A549 (cell line): ENCODE data around the gene ZSCAN22. TPM values are rescaled to one million over a fixed set of nuclear protein-coding genes. Genes with fewer than 3 reads are reported as not detected.

Experiments
- CBX2 ChIP-seq: fragments of 200-600 bp; sonication (generic); IDR thresholded peaks from 2 replicates; pipeline ENCODE4 v1.6.1; 2016; ENCODE audit warnings: low read depth, mild to moderate bottlenecking, borderline replicate concordance
- CEBPB ChIP-seq, 2 experiments: fragments of >200 bp in 1 of 2; sonication (Bioruptor Twin) in 1 of 2; formaldehyde crosslinking in 1 of 2; IDR thresholded peaks; 2 replicates each; pipeline ENCODE4 v1.6.1; 2012 to 2016
- CHD4 ChIP-seq: fragments of 200-600 bp; sonication (generic); IDR thresholded peaks from 2 replicates; pipeline ENCODE4 v1.6.1; 2016; ENCODE audit warnings: antibody characterized with exemption, mild to moderate bottlenecking, borderline replicate concordance
- EHF ChIP-seq: fragments of 250-450 bp; sonication (Bioruptor Pico); IDR thresholded peaks from 2 replicates; pipeline ENCODE4 v1.5.0; 2020; ENCODE audit warnings: mild to moderate bottlenecking
- EHMT2 ChIP-seq: fragments of 200-600 bp; sonication (generic); IDR thresholded peaks from 2 replicates; pipeline ENCODE4 v1.6.1; 2016; ENCODE audit warnings: antibody characterized with exemption, low read depth, mild to moderate bottlenecking, moderate library complexity
- EP300 ChIP-seq, 2 experiments: fragments of >200 bp; sonication (Bioruptor Twin); formaldehyde crosslinking; IDR thresholded peaks; 2 replicates in 1 of 2; 3 replicates in 1 of 2; pipeline ENCODE4 v1.6.1; 2016 to 2017
- ESRRA ChIP-seq: fragments of 150-350 bp; IDR thresholded peaks from 2 replicates; pipeline ENCODE4 v1.6.1; 2014; ENCODE audit warnings: mild to moderate bottlenecking, low read length, borderline replicate concordance
- FOSB ChIP-seq: fragments of 250-450 bp; sonication (Bioruptor Pico); IDR thresholded peaks from 2 replicates; pipeline ENCODE4 v1.5.0; 2020; ENCODE audit warnings: mild to moderate bottlenecking, moderate library complexity
- FOSL2 ChIP-seq, 2 experiments: fragments of 450-650 bp in 1 of 2; fragments of >200 bp in 1 of 2; sonication (Bioruptor Twin) in 1 of 2; formaldehyde crosslinking; IDR thresholded peaks; 2 replicates each; pipeline versions ENCODE4 v1.5.0 to v1.6.1; 2016 to 2020; ENCODE audit warnings: mild to moderate bottlenecking in 1 of 2, moderate library complexity in 1 of 2
- FOXS1 ChIP-seq: fragments of 250-450 bp; sonication (Bioruptor Pico); IDR thresholded peaks from 2 replicates; pipeline ENCODE4 v1.5.0; 2020; ENCODE audit warnings: mild to moderate bottlenecking, moderate library complexity
- HDAC2 ChIP-seq: fragments of 200-600 bp; sonication (generic); IDR thresholded peaks from 2 replicates; pipeline ENCODE4 v1.6.1; 2016
- HOXA7 ChIP-seq: fragments of 250-450 bp; sonication (Bioruptor Pico); IDR thresholded peaks from 2 replicates; pipeline ENCODE4 v1.5.0; 2020; ENCODE audit warnings: mild to moderate bottlenecking, moderate library complexity
- HOXB13 ChIP-seq: fragments of 250-450 bp; sonication (Bioruptor Pico); IDR thresholded peaks from 2 replicates; pipeline ENCODE4 v1.5.0; 2020; ENCODE audit warnings: low read depth, mild to moderate bottlenecking, moderate library complexity
- HOXB5 ChIP-seq: fragments of 250-450 bp; sonication (Bioruptor Pico); IDR thresholded peaks from 2 replicates; pipeline ENCODE4 v1.5.0; 2020; ENCODE audit warnings: mild to moderate bottlenecking, moderate library complexity
- JUNB ChIP-seq: fragments of >200 bp; sonication (Bioruptor Twin); formaldehyde crosslinking; IDR thresholded peaks from 2 replicates; pipeline ENCODE4 v1.6.1; 2016
- KDM5A ChIP-seq: fragments of 200-600 bp; sonication (generic); IDR thresholded peaks from 2 replicates; pipeline ENCODE4 v1.6.1; 2016; ENCODE audit warnings: antibody characterized with exemption, mild to moderate bottlenecking
- MAFK ChIP-seq: fragments of 450-650 bp; IDR thresholded peaks from 2 replicates; pipeline ENCODE4 v1.6.1; 2014; ENCODE audit not compliant: partially characterized antibody
- MAZ ChIP-seq: fragments of 150-350 bp; IDR thresholded peaks from 2 replicates; pipeline ENCODE4 v1.6.1; 2014; ENCODE audit warnings: antibody characterized with exemption, low read depth, low read length, borderline replicate concordance
- MYC ChIP-seq: IDR thresholded peaks from 2 replicates; pipeline ENCODE4 v1.6.1; 2012; ENCODE audit warnings: mild to moderate bottlenecking, inconsistent platforms, low read length, improper control_type of control experiment, borderline replicate concordance
- NFE2L2 ChIP-seq: fragments of 150-350 bp; conservative IDR thresholded peaks from 2 replicates; pipeline ENCODE4 v1.6.1; 2014; ENCODE audit warnings: low read length
- NPAS2 ChIP-seq: fragments of 250-450 bp; sonication (Bioruptor Pico); IDR thresholded peaks from 2 replicates; pipeline ENCODE4 v1.8.0; 2022; ENCODE audit warnings: mild to moderate bottlenecking, moderate library complexity, borderline replicate concordance
- NR3C1 ChIP-seq: fragments of >200 bp; sonication (Bioruptor Twin); formaldehyde crosslinking; IDR thresholded peaks from 3 replicates; pipeline ENCODE4 v1.6.1; 2017
- PHF8 ChIP-seq: fragments of 200-600 bp; sonication (generic); IDR thresholded peaks from 2 replicates; pipeline ENCODE4 v1.6.1; 2016; ENCODE audit warnings: low read depth, mild to moderate bottlenecking, antibody characterized with exemption, moderate library complexity, borderline replicate concordance
- POLR2A ChIP-seq: IDR thresholded peaks from 2 replicates; pipeline ENCODE4 v1.6.1; 2012; ENCODE audit warnings: mild to moderate bottlenecking, low read length
- POLR2AphosphoS2 ChIP-seq: conservative IDR thresholded peaks from 2 replicates; pipeline ENCODE4 v1.6.1; 2012; ENCODE audit warnings: low read length, improper control_type of control experiment, inconsistent platforms
- RAD21 ChIP-seq, 2 experiments: fragments of >200 bp in 1 of 2; sonication (Bioruptor Twin) in 1 of 2; formaldehyde crosslinking in 1 of 2; IDR thresholded peaks in 1 of 2; conservative IDR thresholded peaks in 1 of 2; 2 replicates in 1 of 2; 3 replicates in 1 of 2; pipeline ENCODE4 v1.6.1; 2012 to 2018; ENCODE audit warnings: inconsistent platforms in 1 of 2
- RARB ChIP-seq: fragments of 250-450 bp; sonication (Bioruptor Pico); IDR thresholded peaks from 2 replicates; pipeline ENCODE4 v1.8.0; 2021; ENCODE audit warnings: mild to moderate bottlenecking, moderate library complexity
- RCOR1 ChIP-seq: fragments of 150-350 bp; IDR thresholded peaks from 2 replicates; pipeline ENCODE4 v1.6.1; 2014; ENCODE audit warnings: antibody characterized with exemption, low read length, low read depth
- RNF2 ChIP-seq: fragments of 200-600 bp; sonication (generic); IDR thresholded peaks from 2 replicates; pipeline ENCODE4 v1.6.1; 2016; ENCODE audit warnings: low read depth, mild to moderate bottlenecking, antibody characterized with exemption, moderate library complexity, borderline replicate concordance
- TFCP2L1 ChIP-seq: fragments of 250-450 bp; sonication (Bioruptor Pico); IDR thresholded peaks from 2 replicates; pipeline ENCODE4 v1.5.0; 2021; ENCODE audit warnings: mild to moderate bottlenecking
- ZFP36 ChIP-seq: fragments of 450-650 bp; IDR thresholded peaks from 2 replicates; pipeline ENCODE4 v1.6.1; 2014; ENCODE audit warnings: borderline replicate concordance; ENCODE audit not compliant: partially characterized antibody
- ZNF302 ChIP-seq: fragments of 250-450 bp; sonication (Bioruptor Pico); IDR thresholded peaks from 2 replicates; pipeline ENCODE4 v1.9.0; 2021; ENCODE audit warnings: inconsistent platforms, mild to moderate bottlenecking, moderate library complexity
- polyA plus RNA-seq, 4 experiments: library from polyadenylated mRNA; depleted of rRNA in 3 of 4; stranded (reverse); fragments of >200 nt; fragmentation: RNase III in 1 of 4; extraction: RNeasy Plus Mini Kit Qiagen cat#74134 plus additional on column Dnase treatment in 1 of 4; gene quantifications; 2 replicates in 3 of 4; 3 replicates in 1 of 4; pipeline ENCODE4 v1.2.3, GENCODE V29; 2011 to 2017
- TF ChIP-seq, protein P1 (sequence below): IDR thresholded peaks from 2 replicates; pipeline ENCODE4 v1.6.1; 2012
- TF ChIP-seq, protein P2 (sequence below): IDR thresholded peaks from 2 replicates; pipeline ENCODE4 v1.6.1; 2012
- TF ChIP-seq, protein P3 (sequence below): fragments of >200 bp; sonication (Bioruptor Twin); formaldehyde crosslinking; IDR thresholded peaks from 3 replicates; pipeline ENCODE4 v1.6.1; 2016
- TF ChIP-seq, protein P4 (sequence below): IDR thresholded peaks from 2 replicates; pipeline ENCODE4 v1.6.1; 2012; ENCODE audit warnings: low read depth, borderline replicate concordance
- TF ChIP-seq, protein P5 (sequence below): fragments of 200-600 bp; sonication (generic); IDR thresholded peaks from 2 replicates; pipeline ENCODE4 v1.6.1; 2016; ENCODE audit warnings: antibody characterized with exemption, mild to moderate bottlenecking, moderate library complexity
- TF ChIP-seq, protein P6 (sequence below): fragments of 450-650 bp; IDR thresholded peaks from 2 replicates; pipeline ENCODE4 v1.6.1; 2014; ENCODE audit warnings: antibody characterized with exemption

The ZSCAN22 gene
- polyA plus RNA-seq, 2 of the 4 experiments (the other 2 are of a cell fraction): 2.0 to 4.4 TPM

DNA sequence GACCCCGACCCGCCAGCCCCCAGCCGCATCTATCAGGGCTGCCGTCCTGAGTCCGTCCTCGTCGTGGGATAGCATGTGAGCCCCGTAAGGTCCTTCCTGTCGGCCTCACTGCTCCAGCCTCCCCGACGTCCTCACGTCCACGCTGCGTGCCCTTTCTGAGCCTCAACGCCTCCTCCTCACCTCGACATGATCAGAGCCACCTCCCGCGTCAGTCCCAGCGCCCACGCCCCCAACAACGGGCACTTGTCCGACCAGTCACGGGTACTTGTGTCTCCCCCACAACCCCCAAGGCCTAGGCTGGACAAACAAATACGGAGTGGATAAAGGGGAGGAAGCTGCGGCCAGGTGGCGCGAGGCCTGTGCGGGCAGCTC is 35.1 kb downstream of the ZSCAN22 start (continued):
- TF ChIP-seq ZNF302 (CRISPR knock-in tag) (no peak), HOXA7 (CRISPR knock-in tag) (peak; percentile 8; the same call in 1 of the 2 replicates), MAZ (no peak), NPAS2 (CRISPR knock-in tag) (no peak), EP300 (IDR thresholded peaks at IDR 0.05) (no peak), CBX2 (no peak), EHF (CRISPR knock-in tag) (no peak; the same call in 1 of the 2 replicates), CHD4 (no peak), ZFP36 (no peak), RCOR1 (no peak), KDM5A (no peak), NFE2L2 (no peak), JUNB (no peak), PHF8 (no peak), TFCP2L1 (CRISPR knock-in tag) (no peak), MYC (no peak; the same call in 1 of the 2 replicates), FOSB (no peak), ESRRA (no peak), RAD21 (conservative IDR thresholded peaks at IDR 0.05 in 1 of 2, IDR thresholded peaks at IDR 0.05 in 1 of 2) (no peak), FOXS1 (CRISPR knock-in tag) (no peak), POLR2AphosphoS2 (no peak), FOSL2 (IDR thresholded peaks at IDR 0.05) (no peak), FOSL2 (CRISPR knock-in tag; IDR thresholded peaks at IDR 0.05) (no peak), HOXB13 (CRISPR knock-in tag) (no peak; the same call in 1 of the 2 replicates), CEBPB (IDR thresholded peaks at IDR 0.05) (no peak), HDAC2 (no peak), MAFK (no peak), NR3C1 (no peak), RARB (CRISPR knock-in tag) (0 out of 2 replicates have a peak, but pooled peaks have one; percentile 53), RNF2 (no peak), HOXB5 (CRISPR knock-in tag) (no peak; the same call in 1 of the 2 replicates), POLR2A (peak; percentile 50), EHMT2 (no peak)
- TF ChIP-seq, protein P1, sequence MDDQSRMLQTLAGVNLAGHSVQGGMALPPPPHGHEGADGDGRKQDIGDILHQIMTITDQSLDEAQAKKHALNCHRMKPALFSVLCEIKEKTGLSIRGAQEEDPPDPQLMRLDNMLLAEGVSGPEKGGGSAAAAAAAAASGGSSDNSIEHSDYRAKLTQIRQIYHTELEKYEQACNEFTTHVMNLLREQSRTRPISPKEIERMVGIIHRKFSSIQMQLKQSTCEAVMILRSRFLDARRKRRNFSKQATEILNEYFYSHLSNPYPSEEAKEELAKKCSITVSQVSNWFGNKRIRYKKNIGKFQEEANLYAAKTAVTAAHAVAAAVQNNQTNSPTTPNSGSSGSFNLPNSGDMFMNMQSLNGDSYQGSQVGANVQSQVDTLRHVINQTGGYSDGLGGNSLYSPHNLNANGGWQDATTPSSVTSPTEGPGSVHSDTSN: no peak
- TF ChIP-seq, protein P2, sequence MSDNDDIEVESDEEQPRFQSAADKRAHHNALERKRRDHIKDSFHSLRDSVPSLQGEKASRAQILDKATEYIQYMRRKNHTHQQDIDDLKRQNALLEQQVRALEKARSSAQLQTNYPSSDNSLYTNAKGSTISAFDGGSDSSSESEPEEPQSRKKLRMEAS: peak; percentile 66; the same call in 1 of the 2 replicates
- TF ChIP-seq, protein P3, sequence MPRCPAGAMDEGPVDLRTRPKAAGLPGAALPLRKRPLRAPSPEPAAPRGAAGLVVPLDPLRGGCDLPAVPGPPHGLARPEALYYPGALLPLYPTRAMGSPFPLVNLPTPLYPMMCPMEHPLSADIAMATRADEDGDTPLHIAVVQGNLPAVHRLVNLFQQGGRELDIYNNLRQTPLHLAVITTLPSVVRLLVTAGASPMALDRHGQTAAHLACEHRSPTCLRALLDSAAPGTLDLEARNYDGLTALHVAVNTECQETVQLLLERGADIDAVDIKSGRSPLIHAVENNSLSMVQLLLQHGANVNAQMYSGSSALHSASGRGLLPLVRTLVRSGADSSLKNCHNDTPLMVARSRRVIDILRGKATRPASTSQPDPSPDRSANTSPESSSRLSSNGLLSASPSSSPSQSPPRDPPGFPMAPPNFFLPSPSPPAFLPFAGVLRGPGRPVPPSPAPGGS: no peak
- TF ChIP-seq, protein P4, sequence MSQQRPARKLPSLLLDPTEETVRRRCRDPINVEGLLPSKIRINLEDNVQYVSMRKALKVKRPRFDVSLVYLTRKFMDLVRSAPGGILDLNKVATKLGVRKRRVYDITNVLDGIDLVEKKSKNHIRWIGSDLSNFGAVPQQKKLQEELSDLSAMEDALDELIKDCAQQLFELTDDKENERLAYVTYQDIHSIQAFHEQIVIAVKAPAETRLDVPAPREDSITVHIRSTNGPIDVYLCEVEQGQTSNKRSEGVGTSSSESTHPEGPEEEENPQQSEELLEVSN: peak; percentile 25; the same call in 1 of the 2 replicates
- TF ChIP-seq, protein P5, sequence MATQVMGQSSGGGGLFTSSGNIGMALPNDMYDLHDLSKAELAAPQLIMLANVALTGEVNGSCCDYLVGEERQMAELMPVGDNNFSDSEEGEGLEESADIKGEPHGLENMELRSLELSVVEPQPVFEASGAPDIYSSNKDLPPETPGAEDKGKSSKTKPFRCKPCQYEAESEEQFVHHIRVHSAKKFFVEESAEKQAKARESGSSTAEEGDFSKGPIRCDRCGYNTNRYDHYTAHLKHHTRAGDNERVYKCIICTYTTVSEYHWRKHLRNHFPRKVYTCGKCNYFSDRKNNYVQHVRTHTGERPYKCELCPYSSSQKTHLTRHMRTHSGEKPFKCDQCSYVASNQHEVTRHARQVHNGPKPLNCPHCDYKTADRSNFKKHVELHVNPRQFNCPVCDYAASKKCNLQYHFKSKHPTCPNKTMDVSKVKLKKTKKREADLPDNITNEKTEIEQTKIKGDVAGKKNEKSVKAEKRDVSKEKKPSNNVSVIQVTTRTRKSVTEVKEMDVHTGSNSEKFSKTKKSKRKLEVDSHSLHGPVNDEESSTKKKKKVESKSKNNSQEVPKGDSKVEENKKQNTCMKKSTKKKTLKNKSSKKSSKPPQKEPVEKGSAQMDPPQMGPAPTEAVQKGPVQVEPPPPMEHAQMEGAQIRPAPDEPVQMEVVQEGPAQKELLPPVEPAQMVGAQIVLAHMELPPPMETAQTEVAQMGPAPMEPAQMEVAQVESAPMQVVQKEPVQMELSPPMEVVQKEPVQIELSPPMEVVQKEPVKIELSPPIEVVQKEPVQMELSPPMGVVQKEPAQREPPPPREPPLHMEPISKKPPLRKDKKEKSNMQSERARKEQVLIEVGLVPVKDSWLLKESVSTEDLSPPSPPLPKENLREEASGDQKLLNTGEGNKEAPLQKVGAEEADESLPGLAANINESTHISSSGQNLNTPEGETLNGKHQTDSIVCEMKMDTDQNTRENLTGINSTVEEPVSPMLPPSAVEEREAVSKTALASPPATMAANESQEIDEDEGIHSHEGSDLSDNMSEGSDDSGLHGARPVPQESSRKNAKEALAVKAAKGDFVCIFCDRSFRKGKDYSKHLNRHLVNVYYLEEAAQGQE: peak; percentile 12; the same call in 1 of the 2 replicates
- TF ChIP-seq, protein P6, sequence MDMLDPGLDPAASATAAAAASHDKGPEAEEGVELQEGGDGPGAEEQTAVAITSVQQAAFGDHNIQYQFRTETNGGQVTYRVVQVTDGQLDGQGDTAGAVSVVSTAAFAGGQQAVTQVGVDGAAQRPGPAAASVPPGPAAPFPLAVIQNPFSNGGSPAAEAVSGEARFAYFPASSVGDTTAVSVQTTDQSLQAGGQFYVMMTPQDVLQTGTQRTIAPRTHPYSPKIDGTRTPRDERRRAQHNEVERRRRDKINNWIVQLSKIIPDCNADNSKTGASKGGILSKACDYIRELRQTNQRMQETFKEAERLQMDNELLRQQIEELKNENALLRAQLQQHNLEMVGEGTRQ: 0 out of 2 replicates have a peak, but pooled peaks have one; percentile 4
